HL-60 (cell line): Measurements from ENCODE around the gene TBC1D14.

Experiments used
- DNase-seq, 2 experiments: peaks; one replicate each; pipeline ENCODE4 v3.0.0-alpha.2; 2010 to 2020; ENCODE audit warnings: low read depth in 1 of 2, low spot score in 1 of 2
- H3K27ac ChIP-seq: fragments of 250-450 bp; sonication (Bioruptor Pico); replicated peaks from 2 replicates; pipeline ENCODE4 v1.5.1; 2020; ENCODE audit warnings: mild to moderate bottlenecking, moderate library complexity
- H3K27me3 ChIP-seq: fragments of 250-450 bp; sonication (Bioruptor Pico); 2 replicates; pipeline ENCODE4 v1.5.1; 2021; ENCODE audit warnings: mild to moderate bottlenecking, moderate library complexity; ENCODE audit not compliant: insufficient read depth, poor library complexity, severe bottlenecking
- H3K4me3 ChIP-seq: replicated peaks from 2 replicates; pipeline ENCODE4 v1.5.1; 2011; ENCODE audit warnings: mild to moderate bottlenecking, control low read depth, low read length; ENCODE audit not compliant: insufficient read depth
- GABPA ChIP-seq: IDR thresholded peaks from 2 replicates; pipeline ENCODE4 v1.6.1; 2012; ENCODE audit warnings: low read depth
- POLR2AphosphoS5 ChIP-seq: IDR thresholded peaks from 2 replicates; pipeline ENCODE4 v1.6.1; 2012; ENCODE audit warnings: low read depth
- SPI1 ChIP-seq: IDR thresholded peaks from 2 replicates; pipeline ENCODE4 v1.6.1; 2012; ENCODE audit warnings: low read depth, mild to moderate bottlenecking, borderline replicate concordance
- TF ChIP-seq, protein P1 (sequence below): IDR thresholded peaks from one replicate; pipeline ENCODE4 v1.5.1; 2011; ENCODE audit warnings: low read length, control low read depth, inconsistent platforms; ENCODE audit not compliant: insufficient read depth
- TF ChIP-seq, protein P2 (sequence below): IDR thresholded peaks from 2 replicates; pipeline ENCODE4 v1.6.1; 2012; ENCODE audit warnings: low read depth; ENCODE audit not compliant: insufficient replicate concordance

Gene TBC1D14

DNA sequence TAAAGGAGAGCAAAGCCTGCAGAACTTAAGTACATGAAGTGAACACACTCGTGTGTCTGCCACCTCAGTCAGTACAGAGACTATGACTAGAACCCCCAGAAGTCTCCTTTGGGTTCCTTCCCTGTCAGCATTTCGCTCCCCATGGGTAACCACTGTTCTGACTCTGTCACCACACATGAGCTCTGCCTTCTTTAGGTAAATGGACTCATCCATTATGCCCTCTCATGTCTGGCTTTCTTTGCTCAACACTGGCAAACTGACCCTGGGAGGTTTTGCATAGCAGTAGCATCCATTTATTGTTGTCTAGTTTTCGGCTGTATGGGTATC is 38.5 kb downstream of the TBC1D14 start:
- Histone ChIP-seq H3K4me3 (no peak overlapping the region), H3K27me3 (no peaks in the 10 kb centered on the region), H3K27ac (no peak overlapping the region)
- no peak for DNase-seq
- TF ChIP-seq, protein P1, sequence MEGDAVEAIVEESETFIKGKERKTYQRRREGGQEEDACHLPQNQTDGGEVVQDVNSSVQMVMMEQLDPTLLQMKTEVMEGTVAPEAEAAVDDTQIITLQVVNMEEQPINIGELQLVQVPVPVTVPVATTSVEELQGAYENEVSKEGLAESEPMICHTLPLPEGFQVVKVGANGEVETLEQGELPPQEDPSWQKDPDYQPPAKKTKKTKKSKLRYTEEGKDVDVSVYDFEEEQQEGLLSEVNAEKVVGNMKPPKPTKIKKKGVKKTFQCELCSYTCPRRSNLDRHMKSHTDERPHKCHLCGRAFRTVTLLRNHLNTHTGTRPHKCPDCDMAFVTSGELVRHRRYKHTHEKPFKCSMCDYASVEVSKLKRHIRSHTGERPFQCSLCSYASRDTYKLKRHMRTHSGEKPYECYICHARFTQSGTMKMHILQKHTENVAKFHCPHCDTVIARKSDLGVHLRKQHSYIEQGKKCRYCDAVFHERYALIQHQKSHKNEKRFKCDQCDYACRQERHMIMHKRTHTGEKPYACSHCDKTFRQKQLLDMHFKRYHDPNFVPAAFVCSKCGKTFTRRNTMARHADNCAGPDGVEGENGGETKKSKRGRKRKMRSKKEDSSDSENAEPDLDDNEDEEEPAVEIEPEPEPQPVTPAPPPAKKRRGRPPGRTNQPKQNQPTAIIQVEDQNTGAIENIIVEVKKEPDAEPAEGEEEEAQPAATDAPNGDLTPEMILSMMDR = no peak
- no peak for TF ChIP-seq SPI1
- TF ChIP-seq POLR2AphosphoS5 = no peak
- no peak for TF ChIP-seq GABPA
- TF ChIP-seq, protein P2, sequence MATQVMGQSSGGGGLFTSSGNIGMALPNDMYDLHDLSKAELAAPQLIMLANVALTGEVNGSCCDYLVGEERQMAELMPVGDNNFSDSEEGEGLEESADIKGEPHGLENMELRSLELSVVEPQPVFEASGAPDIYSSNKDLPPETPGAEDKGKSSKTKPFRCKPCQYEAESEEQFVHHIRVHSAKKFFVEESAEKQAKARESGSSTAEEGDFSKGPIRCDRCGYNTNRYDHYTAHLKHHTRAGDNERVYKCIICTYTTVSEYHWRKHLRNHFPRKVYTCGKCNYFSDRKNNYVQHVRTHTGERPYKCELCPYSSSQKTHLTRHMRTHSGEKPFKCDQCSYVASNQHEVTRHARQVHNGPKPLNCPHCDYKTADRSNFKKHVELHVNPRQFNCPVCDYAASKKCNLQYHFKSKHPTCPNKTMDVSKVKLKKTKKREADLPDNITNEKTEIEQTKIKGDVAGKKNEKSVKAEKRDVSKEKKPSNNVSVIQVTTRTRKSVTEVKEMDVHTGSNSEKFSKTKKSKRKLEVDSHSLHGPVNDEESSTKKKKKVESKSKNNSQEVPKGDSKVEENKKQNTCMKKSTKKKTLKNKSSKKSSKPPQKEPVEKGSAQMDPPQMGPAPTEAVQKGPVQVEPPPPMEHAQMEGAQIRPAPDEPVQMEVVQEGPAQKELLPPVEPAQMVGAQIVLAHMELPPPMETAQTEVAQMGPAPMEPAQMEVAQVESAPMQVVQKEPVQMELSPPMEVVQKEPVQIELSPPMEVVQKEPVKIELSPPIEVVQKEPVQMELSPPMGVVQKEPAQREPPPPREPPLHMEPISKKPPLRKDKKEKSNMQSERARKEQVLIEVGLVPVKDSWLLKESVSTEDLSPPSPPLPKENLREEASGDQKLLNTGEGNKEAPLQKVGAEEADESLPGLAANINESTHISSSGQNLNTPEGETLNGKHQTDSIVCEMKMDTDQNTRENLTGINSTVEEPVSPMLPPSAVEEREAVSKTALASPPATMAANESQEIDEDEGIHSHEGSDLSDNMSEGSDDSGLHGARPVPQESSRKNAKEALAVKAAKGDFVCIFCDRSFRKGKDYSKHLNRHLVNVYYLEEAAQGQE = no peak

DNA sequence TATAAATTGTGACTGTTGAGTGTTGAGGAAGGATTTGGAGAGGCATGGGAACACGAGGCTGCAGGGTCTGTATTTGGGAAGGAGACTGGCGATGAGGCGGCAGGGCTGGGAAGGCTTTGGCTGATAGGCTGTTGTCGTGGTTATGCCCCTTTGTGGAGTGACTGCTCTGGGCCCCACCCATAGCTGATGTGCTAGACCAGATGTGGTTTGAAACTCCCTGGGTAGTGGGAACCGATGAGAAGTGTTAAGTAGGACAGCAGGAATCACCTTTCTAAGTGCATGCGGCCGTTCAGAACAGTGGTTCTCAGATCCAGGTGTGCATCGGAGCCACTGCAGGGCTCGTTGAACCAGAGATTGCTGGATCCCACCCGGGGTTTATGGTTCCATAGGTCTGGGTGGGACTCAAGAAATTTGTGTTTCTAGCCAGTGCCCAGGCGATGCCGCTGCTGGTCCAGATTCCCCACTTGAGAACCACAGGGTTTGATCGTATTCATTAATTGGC is 42.3 kb downstream of the TBC1D14 start:
- no peak overlapping the region for H3K27ac ChIP-seq
- TF ChIP-seq GABPA (no peak), POLR2AphosphoS5 (no peak), SPI1 (no peak)
- TF ChIP-seq, protein P2 = no peak
- TF ChIP-seq, protein P1 = no peak
- DNase-seq = no peak
- no peak overlapping the region for H3K4me3 ChIP-seq
- no peaks in the 10 kb centered on the region for H3K27me3 ChIP-seq

DNA sequence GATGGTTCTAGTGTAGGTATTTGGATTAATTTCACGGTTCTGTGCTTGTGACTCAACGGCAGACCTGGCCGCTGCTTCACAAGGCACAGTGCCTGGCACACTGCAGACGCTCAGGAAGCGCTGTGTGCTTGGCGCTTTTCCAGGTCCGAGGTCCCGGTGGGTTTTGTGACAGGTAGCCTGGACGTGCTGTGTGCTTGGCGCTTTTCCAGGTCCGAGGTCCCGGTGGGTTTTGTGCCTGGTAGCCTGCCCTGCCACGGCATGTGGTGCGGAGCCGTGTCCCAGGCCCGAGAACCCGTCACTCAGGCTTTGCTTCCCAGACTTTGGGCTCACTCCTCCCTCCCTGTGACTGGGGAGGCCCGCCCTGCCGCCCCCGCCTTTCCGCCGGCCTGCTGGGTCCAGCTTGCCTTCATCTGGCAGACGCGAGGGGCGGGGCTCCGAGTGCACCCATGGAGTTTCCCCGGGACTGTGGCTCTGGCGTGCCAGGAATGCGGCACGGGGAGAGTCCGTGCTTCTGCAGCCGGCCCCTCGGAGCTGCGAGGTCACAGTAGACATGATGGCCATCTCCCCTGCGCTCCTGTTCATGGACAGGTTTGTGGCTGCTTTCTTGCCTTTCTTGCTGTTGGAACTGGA is 44.2 kb downstream of the TBC1D14 start:
- H3K4me3 ChIP-seq = no peak overlapping the region
- DNase-seq = no peak
- TF ChIP-seq GABPA (no peak), POLR2AphosphoS5 (no peak), SPI1 (no peak)
- TF ChIP-seq, protein P1 = no peak
- TF ChIP-seq, protein P2 = no peak
- no peaks in the 10 kb centered on the region for H3K27me3 ChIP-seq
- no peak overlapping the region for H3K27ac ChIP-seq
